Measurements from ENCODE around the gene FCHSD2.
"Not testable (repeated sequence)": the region's sequence is repeated elsewhere in the genome, so short reads cannot be mapped to it uniquely, and the experiment has no call there.

Gene FCHSD2

GRCh38 chr11:73011126-73011817 lies 130.8 kb downstream of the FCHSD2 start:
- DNase-seq (ENCODE audit: low read depth): no peak

- no peak for DNase-seq (ENCODE audit: low read depth)
Measured at GRCh38 chr11:73009972-73010371, 132.1 kb downstream of the FCHSD2 start.

GRCh38 chr11:73004088-73004487 lies 138.0 kb downstream of the FCHSD2 start:
- no peak for DNase-seq (ENCODE audit: low read depth)

- no peak for DNase-seq (ENCODE audit: low read depth)
Measured at GRCh38 chr11:73003088-73003487, 139.0 kb downstream of the FCHSD2 start.

GRCh38 chr11:73002214-73002613 lies 139.9 kb downstream of the FCHSD2 start:
- DNase-seq (ENCODE audit: low read depth): no peak

- peak; percentile 40 for DNase-seq (ENCODE audit: low read depth)
Measured at GRCh38 chr11:73001615-73002014, 140.5 kb downstream of the FCHSD2 start.

- no peak for DNase-seq (ENCODE audit: low read depth)
Measured at GRCh38 chr11:72998676-72999075, 143.4 kb downstream of the FCHSD2 start.

GRCh38 chr11:72996959-72997358 lies 145.2 kb downstream of the FCHSD2 start:
- DNase-seq (ENCODE audit: low read depth): no peak

GRCh38 chr11:72989727-72990126 lies 152.4 kb downstream of the FCHSD2 start:
- DNase-seq (ENCODE audit: low read depth): peak; percentile 90

GRCh38 chr11:72988821-72989220 lies 153.3 kb downstream of the FCHSD2 start:
- no peak for DNase-seq (ENCODE audit: low read depth)

GRCh38 chr11:72985645-72986044 lies 156.5 kb downstream of the FCHSD2 start:
- DNase-seq (ENCODE audit: low read depth): no peak

GRCh38 chr11:72984453-72985077 lies 157.6 kb downstream of the FCHSD2 start:
- peak; percentile 48 for DNase-seq (ENCODE audit: low read depth)

GRCh38 chr11:72983560-72983959 lies 158.6 kb downstream of the FCHSD2 start:
- DNase-seq (ENCODE audit: low read depth): no peak

GRCh38 chr11:72981971-72982685 lies 160.0 kb downstream of the FCHSD2 start:
- DNase-seq (ENCODE audit: low read depth): no peak

GRCh38 chr11:72981080-72981479 lies 161.0 kb downstream of the FCHSD2 start:
- no peak for DNase-seq (ENCODE audit: low read depth)

- not testable (repeated sequence) for DNase-seq (ENCODE audit: low read depth)
Measured at GRCh38 chr11:72977782-72978181, 164.3 kb downstream of the FCHSD2 start.

- DNase-seq (ENCODE audit: low read depth): not testable (repeated sequence)
Measured at GRCh38 chr11:72976522-72976892, 165.6 kb downstream of the FCHSD2 start.

- DNase-seq (ENCODE audit: low read depth): peak; percentile 97
Measured at GRCh38 chr11:72975778-72976521, 166.2 kb downstream of the FCHSD2 start.

GRCh38 chr11:72974487-72975205 lies 167.5 kb downstream of the FCHSD2 start:
- no peak for DNase-seq (ENCODE audit: low read depth)

GRCh38 chr11:72972496-72973128 lies 169.5 kb downstream of the FCHSD2 start:
- DNase-seq (ENCODE audit: low read depth): peak; percentile 81

All from amniotic epithelial cell (primary cell).